ENCODE results near the gene LSM14A. TPM values are rescaled to one million over a fixed set of nuclear protein-coding genes. Genes with fewer than 3 reads are reported as not detected.

The LSM14A gene
- total and polyA plus RNA-seq, 2 of the 13 experiments (the other 11 are each of a cell fraction or from before 2014, with no cell fraction given), result 77.0 to 83.6 TPM

GRCh38 chr19:34237939-34238338, 65.6 kb downstream of the LSM14A start:
- Histone ChIP-seq H3K9me3 (ENCODE audit: low read length) (no peaks in the 10 kb centered on the region), H2AFZ (ENCODE audit: low read length) (no peak overlapping the region), H4K20me1 (ENCODE audit: insufficient read depth, low read length) (no peaks in the 10 kb centered on the region), H3K4me1 (ENCODE audit: insufficient read depth, low read length) (peaks cover 5% of the 10 kb centered on the region), H3K79me2 (ENCODE audit: insufficient read depth, low read length) (no peaks in the 10 kb centered on the region), H3K36me3 (replicated peaks in 1 of 2; ENCODE audit: control insufficient read depth in 1 of 2, insufficient read depth in 2 of 2, low read length in 2 of 2) (no peaks in the 10 kb centered on the region), H3K4me3 (replicated peaks in 1 of 3; ENCODE audit: insufficient read depth in 1 of 3, low read depth in 2 of 3, low read length in 3 of 3) (no peak overlapping the region), H3K27me3 (ENCODE audit: control insufficient read depth in 1 of 2, insufficient read depth in 2 of 2, low read length in 2 of 2) (no peaks in the 10 kb centered on the region), H3K4me2 (ENCODE audit: low read depth, low read length) (no peak overlapping the region), H3K9ac (ENCODE audit: insufficient read depth, low read depth, low read length) (no peak overlapping the region), H3K27ac (ENCODE audit: extremely low read length, insufficient read depth, low read length) (no peak overlapping the region)
- FAIRE-seq, result no peak
- BruUV-seq (replicated peaks), result no TSS peak
- in situ Hi-C loops (cut with HindIII; ENCODE audit: extremely low pct_ligation_motif_present, low pct_unique_long_range_greater_than_20kb), result no loop called here
- no peak for DNase-seq (ENCODE audit: low spot score)
- ChIA-PET CTCF (ENCODE audit: low intra/inter-chr PET ratio, low total read pairs) (no interaction called here), POLR2A (no interaction called here)
- WGBS (ENCODE audit: low lambda C conversion rate), result no CpG with 5 or more reads among the region's 4 CpGs
- no peak for ATAC-seq
- intact Hi-C loops (cut with micrococcal nuclease; ENCODE audit: unreplicated experiment), result no loop called here
- TF ChIP-seq E2F5 (CRISPR knock-in tag; conservative IDR thresholded peaks at IDR 0.05), result no peak
- no peak for TF ChIP-seq ZIK1 (CRISPR knock-in tag; IDR thresholded peaks at IDR 0.05; ENCODE audit: borderline replicate concordance, low read depth)
- no peak for TF ChIP-seq EHMT2 (IDR thresholded peaks at IDR 0.05; ENCODE audit: borderline replicate concordance, low read depth, low read length)
- TF ChIP-seq REPIN1 (CRISPR knock-in tag; IDR thresholded peaks at IDR 0.05; ENCODE audit: borderline replicate concordance, low read depth), result no peak
- TF ChIP-seq ZBTB44 (CRISPR knock-in tag; IDR thresholded peaks at IDR 0.05), result no peak
